Lower leg skin (tissue), 4 donors: ENCODE data around the gene SLC35F4. TPM values are rescaled to one million over a fixed set of nuclear protein-coding genes. Genes with fewer than 3 reads are reported as not detected.

ENCODE experiments used
- DNase-seq, 2 donors: peaks; one replicate each; pipeline ENCODE4 v3.0.0-alpha.2; 2019; ENCODE audit warnings: low spot score in 2 of 2
- H3K4me3 ChIP-seq: fragments of 200-600 bp; sonication (generic); 2 replicates; pipeline ENCODE4 v1.5.1; 2017; ENCODE audit warnings: mild to moderate bottlenecking, low read depth; ENCODE audit not compliant: poor library complexity, severe bottlenecking
- POLR2A ChIP-seq, 2 donors: fragments of 450-650 bp; IDR thresholded peaks; one replicate each; pipeline ENCODE4 v1.6.1; 2016 to 2017; ENCODE audit warnings: antibody characterized with exemption in 2 of 2, mild to moderate bottlenecking in 1 of 2, moderate library complexity in 1 of 2
- WGBS, 2 donors: methylation state at CpG; one replicate each; pipeline ENCODE4 v1.1.5; 2018; 5-methylcytosine and 5-hydroxymethylcytosine counted together
- intact Hi-C: fragments of 100-400 bp; cut with DNase I; formaldehyde crosslinking; loops from one replicate; pipeline ENCODE4 v1.15.0; 2023; ENCODE audit warnings: low total_unique reads
- total RNA-seq, 4 donors: library from RNA; depleted of rRNA; stranded (reverse); fragments of >200 nt; gene quantifications; one replicate each; pipeline ENCODE4 v1.1.0, GENCODE V29; 2016
- TF ChIP-seq, protein P1 (sequence below), 3 donors: fragments of 450-650 bp; IDR thresholded peaks; one replicate each; pipeline ENCODE4 v1.5.1; 2016; ENCODE audit warnings: antibody characterized with exemption in 3 of 3, mild to moderate bottlenecking in 3 of 3, moderate library complexity in 2 of 3

SLC35F4 gene
- total RNA-seq, 4 donors from 2014 or later = 2.2 TPM; not detected in 3

DNA sequence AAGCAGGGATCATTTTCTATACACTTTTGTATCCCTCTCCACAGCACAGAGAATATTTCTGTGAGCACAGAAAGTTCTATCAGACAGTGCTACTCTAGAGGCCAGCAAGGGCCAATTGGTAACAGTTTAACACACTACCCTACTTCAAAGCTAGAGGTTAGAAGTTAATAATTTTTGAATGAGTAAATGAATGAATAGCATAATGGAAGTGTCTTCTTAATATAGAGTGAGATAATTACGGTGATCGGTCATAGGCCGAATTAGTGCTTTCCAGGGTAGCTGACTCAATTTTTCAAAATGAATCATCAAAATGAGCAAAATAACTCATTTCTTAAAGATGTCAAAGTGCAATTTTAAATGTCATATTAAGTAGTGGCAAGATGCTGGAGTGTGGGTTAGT is 305.2 kb downstream of the SLC35F4 start:
- TF ChIP-seq POLR2A (IDR thresholded peaks at IDR 0.05) = no peak
- TF ChIP-seq, protein P1, sequence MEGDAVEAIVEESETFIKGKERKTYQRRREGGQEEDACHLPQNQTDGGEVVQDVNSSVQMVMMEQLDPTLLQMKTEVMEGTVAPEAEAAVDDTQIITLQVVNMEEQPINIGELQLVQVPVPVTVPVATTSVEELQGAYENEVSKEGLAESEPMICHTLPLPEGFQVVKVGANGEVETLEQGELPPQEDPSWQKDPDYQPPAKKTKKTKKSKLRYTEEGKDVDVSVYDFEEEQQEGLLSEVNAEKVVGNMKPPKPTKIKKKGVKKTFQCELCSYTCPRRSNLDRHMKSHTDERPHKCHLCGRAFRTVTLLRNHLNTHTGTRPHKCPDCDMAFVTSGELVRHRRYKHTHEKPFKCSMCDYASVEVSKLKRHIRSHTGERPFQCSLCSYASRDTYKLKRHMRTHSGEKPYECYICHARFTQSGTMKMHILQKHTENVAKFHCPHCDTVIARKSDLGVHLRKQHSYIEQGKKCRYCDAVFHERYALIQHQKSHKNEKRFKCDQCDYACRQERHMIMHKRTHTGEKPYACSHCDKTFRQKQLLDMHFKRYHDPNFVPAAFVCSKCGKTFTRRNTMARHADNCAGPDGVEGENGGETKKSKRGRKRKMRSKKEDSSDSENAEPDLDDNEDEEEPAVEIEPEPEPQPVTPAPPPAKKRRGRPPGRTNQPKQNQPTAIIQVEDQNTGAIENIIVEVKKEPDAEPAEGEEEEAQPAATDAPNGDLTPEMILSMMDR (IDR thresholded peaks at IDR 0.05) = no peak
- DNase-seq = no peak
- 89 to 91% methylated on average over 3 of the region's 3 CpGs for WGBS, 2 donors

DNA sequence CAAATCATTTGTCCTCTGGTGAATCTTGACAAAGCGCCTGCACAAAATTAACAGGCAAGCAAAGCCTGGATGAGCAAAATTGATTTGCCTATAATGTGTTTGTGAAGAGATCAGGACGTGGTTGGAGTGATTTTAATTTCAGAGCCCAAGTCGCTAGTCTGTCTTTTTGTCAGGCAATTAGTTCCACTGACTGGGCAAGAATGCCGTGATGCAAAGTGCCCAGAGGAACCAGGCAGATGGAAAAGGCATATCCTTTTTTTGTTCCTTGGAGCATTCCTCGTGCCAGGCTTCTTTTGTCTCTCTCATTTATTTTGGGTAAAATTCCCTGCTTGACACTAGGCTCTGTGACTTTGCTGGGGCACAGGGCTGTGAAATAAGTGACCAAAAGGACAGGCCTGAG is 306.3 kb downstream of the SLC35F4 start:
- intact Hi-C loops = no loop called here

More for the DNA sequence above, 305.2 kb downstream of the SLC35F4 start:
- intact Hi-C loops = no loop called here
- H3K4me3 ChIP-seq = no peak overlapping the region

GRCh38 chr14:57549765-57550420 is 316.0 kb downstream of the SLC35F4 start:
- H3K4me3 ChIP-seq = no peak overlapping the region
- DNase-seq = no peak
- intact Hi-C loops = no loop called here
- 84 to 87% methylated on average over 4 of the region's 4 CpGs for WGBS, 2 donors
- no peak for TF ChIP-seq POLR2A (IDR thresholded peaks at IDR 0.05)
- TF ChIP-seq, protein P1 (IDR thresholded peaks at IDR 0.05) = no peak

More for the DNA sequence above, 306.3 kb downstream of the SLC35F4 start:
- no peak overlapping the region for H3K4me3 ChIP-seq
- TF ChIP-seq POLR2A (IDR thresholded peaks at IDR 0.05) = no peak
- TF ChIP-seq, protein P1 (IDR thresholded peaks at IDR 0.05) = no peak
- DNase-seq = no peak
- 67 to 68% methylated on average over 5 of the region's 5 CpGs for WGBS, 2 donors

DNA sequence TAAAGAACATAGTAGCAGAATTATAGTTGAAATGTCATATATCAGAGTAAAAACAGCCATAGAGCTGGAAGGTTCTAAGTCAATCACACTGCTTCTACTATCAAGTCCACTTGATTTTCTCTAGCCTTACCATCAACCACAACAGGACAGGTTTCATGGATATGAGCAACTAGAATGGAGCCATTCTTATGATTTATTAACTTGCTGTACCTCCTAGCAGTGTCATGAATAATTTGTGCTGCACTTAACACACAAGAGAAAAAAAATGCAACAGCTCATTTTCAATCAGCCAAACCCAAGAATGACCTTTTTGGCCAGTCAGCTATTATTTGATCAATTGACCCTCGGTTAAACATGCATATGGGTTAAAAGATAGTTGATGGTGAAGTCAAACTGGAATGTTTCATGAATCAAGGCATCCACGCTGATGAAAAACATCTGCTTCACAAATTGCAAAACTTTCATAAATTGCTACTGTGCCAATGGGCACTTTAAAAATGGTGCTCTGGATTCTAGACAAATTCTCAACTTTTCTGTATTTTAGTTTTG is 316.8 kb downstream of the SLC35F4 start:
- no peak for DNase-seq
- no peak for TF ChIP-seq POLR2A (IDR thresholded peaks at IDR 0.05)
- TF ChIP-seq, protein P1 (IDR thresholded peaks at IDR 0.05) = no peak
- no peak overlapping the region for H3K4me3 ChIP-seq
- intact Hi-C loops = no loop called here
- WGBS, 2 donors = 45 to 54% methylated on average over 2 of the region's 2 CpGs

GRCh38 chr14:57547131-57547530 is 318.8 kb downstream of the SLC35F4 start:
- intact Hi-C loops = no loop called here
- no peak for DNase-seq
- H3K4me3 ChIP-seq = no peak overlapping the region
- WGBS, 2 donors = 65 to 81% methylated on average over 2 of the region's 2 CpGs
- TF ChIP-seq, protein P1 (IDR thresholded peaks at IDR 0.05) = no peak
- TF ChIP-seq POLR2A (IDR thresholded peaks at IDR 0.05) = no peak
